HG02970 (cell line): ENCODE results near the gene OR7C2.

Experiments used
- ATAC-seq: cut with Tn5 transposase; IDR thresholded peaks from one replicate; pipeline ENCODE4 v1.9.1; 2021; ENCODE audit warnings: mild to moderate bottlenecking, moderate library complexity, moderate number of reproducible peaks; ENCODE audit not compliant: unreplicated experiment, low FRiP score

The OR7C2 gene

GRCh38 chr19:14978161-14978776 lies 37.0 kb downstream of the OR7C2 start:
- ATAC-seq = no peak

DNA sequence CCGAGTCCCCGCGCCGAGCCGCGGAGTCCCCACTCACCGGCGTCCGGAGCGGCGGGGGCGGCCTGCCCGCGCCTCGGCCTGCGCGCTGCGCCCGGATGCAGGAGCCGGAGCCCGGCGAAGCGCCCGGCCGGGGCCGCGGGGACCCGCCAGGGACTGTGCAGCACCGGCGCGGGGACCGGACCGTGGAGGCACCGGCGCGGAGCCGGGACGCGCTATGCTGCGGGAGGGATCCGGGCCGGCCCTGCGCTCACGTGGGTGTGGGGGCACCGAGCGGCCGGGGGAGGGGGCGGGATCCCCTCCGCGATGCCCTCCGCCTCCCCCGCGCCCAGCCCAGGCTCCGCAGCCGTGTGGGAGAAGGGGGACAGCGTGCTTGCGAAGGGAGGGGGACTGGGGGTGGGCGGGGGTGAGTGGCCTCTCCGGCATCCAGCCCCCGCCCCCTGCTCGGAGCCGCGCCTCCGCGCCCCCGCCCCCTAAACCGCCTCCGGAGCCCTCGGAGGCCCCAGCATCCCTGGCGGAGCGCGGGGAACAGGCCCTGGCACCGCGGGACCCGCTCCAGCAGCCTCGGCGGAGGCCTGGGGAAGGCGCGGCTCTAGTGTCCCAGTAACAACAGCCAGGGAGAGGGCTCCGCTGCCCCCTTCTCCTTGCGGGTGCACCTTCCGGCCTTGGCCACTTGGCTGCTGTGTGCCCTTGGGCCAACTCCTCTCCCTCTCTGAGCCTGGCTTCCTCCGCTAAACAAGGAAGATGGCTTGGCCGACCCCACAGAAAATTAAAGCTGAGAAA lies 38.4 kb downstream of the OR7C2 start, which contains the start of gene SLC1A6:
SLC1A6 (minus strand) TSS at position 389 of the 780 bp plus-strand sequence. CDS start 6,954 bp downstream, outside the sequence.
- ATAC-seq = no peak

- ATAC-seq = no peak
These were observed 43.8 kb downstream of the OR7C2 start for GRCh38 chr19:14985133-14985532.
